ENCODE measurements around the gene LDLRAD4.

The LDLRAD4 gene

GRCh38 chr18:13536578-13536977 is 318.0 kb downstream of the LDLRAD4 start:
- TF ChIP-seq TAF1 (IDR thresholded peaks at IDR 0.05; ENCODE audit: low read depth) (no peak), RAD21 (IDR thresholded peaks at IDR 0.05; ENCODE audit: low read depth) (no peak), TCF12 (IDR thresholded peaks at IDR 0.05; ENCODE audit: low read depth) (no peak), CREB1 (IDR thresholded peaks at IDR 0.05; ENCODE audit: low read depth) (no peak), CEBPB (IDR thresholded peaks at IDR 0.05) (no peak), NFIC (IDR thresholded peaks at IDR 0.05) (no peak), EGR1 (IDR thresholded peaks at IDR 0.05) (no peak), TEAD4 (IDR thresholded peaks at IDR 0.05) (no peak), EP300 (IDR thresholded peaks at IDR 0.05; ENCODE audit: borderline replicate concordance) (no peak), FOXM1 (IDR thresholded peaks at IDR 0.05; ENCODE audit: borderline replicate concordance, low read depth) (no peak), MAX (IDR thresholded peaks at IDR 0.05) (no peak), YY1 (IDR thresholded peaks at IDR 0.05; ENCODE audit: low read depth) (no peak), ZBTB7A (IDR thresholded peaks at IDR 0.05; ENCODE audit: low read depth) (no peak), USF1 (IDR thresholded peaks at IDR 0.05) (no peak), REST (IDR thresholded peaks at IDR 0.05; ENCODE audit: low read depth) (no peak)

GRCh38 chr18:13537022-13537780 is 318.6 kb downstream of the LDLRAD4 start:
- no peak for TF ChIP-seq TAF1 (IDR thresholded peaks at IDR 0.05; ENCODE audit: low read depth)
- TF ChIP-seq USF1 (IDR thresholded peaks at IDR 0.05) = no peak
- TF ChIP-seq CEBPB (IDR thresholded peaks at IDR 0.05) = no peak
- TF ChIP-seq EP300 (IDR thresholded peaks at IDR 0.05; ENCODE audit: borderline replicate concordance) = no peak
- TF ChIP-seq ZBTB7A (IDR thresholded peaks at IDR 0.05; ENCODE audit: low read depth) = no peak
- no peak for TF ChIP-seq RAD21 (IDR thresholded peaks at IDR 0.05; ENCODE audit: low read depth)
- TF ChIP-seq YY1 (IDR thresholded peaks at IDR 0.05; ENCODE audit: low read depth) = no peak
- TF ChIP-seq REST (IDR thresholded peaks at IDR 0.05; ENCODE audit: low read depth) = no peak
- no peak for TF ChIP-seq FOXM1 (IDR thresholded peaks at IDR 0.05; ENCODE audit: borderline replicate concordance, low read depth)
- TF ChIP-seq CREB1 (IDR thresholded peaks at IDR 0.05; ENCODE audit: low read depth) = no peak
- no peak for TF ChIP-seq NFIC (IDR thresholded peaks at IDR 0.05)
- no peak for TF ChIP-seq MAX (IDR thresholded peaks at IDR 0.05)
- TF ChIP-seq EGR1 (IDR thresholded peaks at IDR 0.05) = no peak
- TF ChIP-seq TCF12 (IDR thresholded peaks at IDR 0.05; ENCODE audit: low read depth) = no peak

GRCh38 chr18:13538630-13539029 is 320.1 kb downstream of the LDLRAD4 start:
- TF ChIP-seq YY1 (IDR thresholded peaks at IDR 0.05; ENCODE audit: low read depth) = no peak
- TF ChIP-seq CEBPB (IDR thresholded peaks at IDR 0.05) = no peak
- TF ChIP-seq ZBTB7A (IDR thresholded peaks at IDR 0.05; ENCODE audit: low read depth) = no peak
- TF ChIP-seq FOXM1 (IDR thresholded peaks at IDR 0.05; ENCODE audit: borderline replicate concordance, low read depth) = no peak
- no peak for TF ChIP-seq TAF1 (IDR thresholded peaks at IDR 0.05; ENCODE audit: low read depth)

DNA sequence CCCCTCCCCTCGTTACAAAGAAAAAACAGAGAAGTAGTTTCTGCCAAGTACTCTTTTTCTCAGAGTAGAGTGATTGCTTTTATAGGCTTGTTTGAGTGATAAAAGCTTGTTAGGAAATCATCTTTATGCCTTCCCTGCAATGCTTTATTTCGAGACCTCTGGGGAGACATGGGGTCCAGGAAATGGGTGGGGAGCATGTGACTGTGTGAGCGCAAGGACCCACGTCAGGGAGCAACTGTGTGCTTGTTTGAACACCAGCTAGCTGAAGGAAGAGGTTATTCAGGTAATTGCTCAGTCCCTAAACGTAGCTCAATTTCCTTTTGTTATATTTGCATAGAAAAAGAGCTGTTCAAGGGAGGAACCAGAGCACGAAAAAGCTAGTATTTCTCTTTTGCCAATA is 320.5 kb downstream of the LDLRAD4 start:
- no peak for TF ChIP-seq TCF12 (IDR thresholded peaks at IDR 0.05; ENCODE audit: low read depth)
- TF ChIP-seq FOXM1 (IDR thresholded peaks at IDR 0.05; ENCODE audit: borderline replicate concordance, low read depth) = no peak
- TF ChIP-seq CREB1 (IDR thresholded peaks at IDR 0.05; ENCODE audit: low read depth) = no peak
- no peak for TF ChIP-seq YY1 (IDR thresholded peaks at IDR 0.05; ENCODE audit: low read depth)
- TF ChIP-seq TAF1 (IDR thresholded peaks at IDR 0.05; ENCODE audit: low read depth) = no peak
- no peak for TF ChIP-seq NFIC (IDR thresholded peaks at IDR 0.05)
- no peak for TF ChIP-seq REST (IDR thresholded peaks at IDR 0.05; ENCODE audit: low read depth)
- no peak for TF ChIP-seq ZBTB7A (IDR thresholded peaks at IDR 0.05; ENCODE audit: low read depth)
- no peak for TF ChIP-seq RAD21 (IDR thresholded peaks at IDR 0.05; ENCODE audit: low read depth)
- no peak for TF ChIP-seq EGR1 (IDR thresholded peaks at IDR 0.05)
- TF ChIP-seq MAX (IDR thresholded peaks at IDR 0.05) = no peak
